GM18526 (cell line): Measurements from ENCODE around the gene LPAR1.

Experiments
- POLR2A ChIP-seq: IDR thresholded peaks from 3 replicates; pipeline ENCODE4 v1.6.1; 2011; ENCODE audit not compliant: insufficient read length; ENCODE audit errors: extremely low read depth

Gene LPAR1, protein sequence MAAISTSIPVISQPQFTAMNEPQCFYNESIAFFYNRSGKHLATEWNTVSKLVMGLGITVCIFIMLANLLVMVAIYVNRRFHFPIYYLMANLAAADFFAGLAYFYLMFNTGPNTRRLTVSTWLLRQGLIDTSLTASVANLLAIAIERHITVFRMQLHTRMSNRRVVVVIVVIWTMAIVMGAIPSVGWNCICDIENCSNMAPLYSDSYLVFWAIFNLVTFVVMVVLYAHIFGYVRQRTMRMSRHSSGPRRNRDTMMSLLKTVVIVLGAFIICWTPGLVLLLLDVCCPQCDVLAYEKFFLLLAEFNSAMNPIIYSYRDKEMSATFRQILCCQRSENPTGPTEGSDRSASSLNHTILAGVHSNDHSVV

GRCh38 chr9:111038331-111039230, at the start of gene LPAR1:
Gene LPAR1, minus strand, starts transcription at chr9:111038470. Its CDS starts 66,353 bp downstream, at chr9:110972117.
- no peak for TF ChIP-seq POLR2A

DNA sequence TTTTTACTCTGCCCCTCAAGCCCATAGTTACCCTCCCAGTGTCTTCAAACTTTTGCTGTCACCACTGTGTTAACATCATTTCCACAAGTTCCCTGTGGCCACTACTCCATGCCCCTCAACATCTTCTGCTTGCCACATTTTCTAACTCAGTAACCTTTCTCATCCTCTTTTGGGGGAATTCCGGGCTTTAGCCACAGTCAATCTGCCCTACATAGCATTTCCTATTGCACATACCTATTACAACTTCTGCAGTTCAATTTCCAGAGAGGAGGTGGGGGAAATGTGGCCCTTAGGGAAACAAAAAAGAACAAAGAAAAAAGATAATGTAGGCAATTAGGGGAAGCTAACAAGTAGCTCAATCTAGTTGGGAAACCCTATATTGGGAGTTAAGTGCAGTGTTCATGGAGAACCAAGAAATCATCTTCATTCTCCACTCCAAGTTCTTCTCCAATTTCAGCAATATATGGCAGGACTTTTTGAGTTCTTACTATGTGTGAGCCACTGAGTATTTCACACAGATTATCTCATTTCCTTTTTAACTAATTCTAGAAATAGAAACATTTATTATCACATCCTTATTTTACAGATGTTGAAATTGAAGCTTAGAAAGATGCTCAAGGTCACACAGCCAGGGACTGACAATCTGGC, 40.2 kb upstream of the LPAR1 start:
- no peak for TF ChIP-seq POLR2A

- TF ChIP-seq POLR2A: no peak
These were observed 38.2 kb upstream of the LPAR1 start for GRCh38 chr9:111076519-111076918.

GRCh38 chr9:111076042-111076441, 37.8 kb upstream of the LPAR1 start:
- no peak for TF ChIP-seq POLR2A

DNA sequence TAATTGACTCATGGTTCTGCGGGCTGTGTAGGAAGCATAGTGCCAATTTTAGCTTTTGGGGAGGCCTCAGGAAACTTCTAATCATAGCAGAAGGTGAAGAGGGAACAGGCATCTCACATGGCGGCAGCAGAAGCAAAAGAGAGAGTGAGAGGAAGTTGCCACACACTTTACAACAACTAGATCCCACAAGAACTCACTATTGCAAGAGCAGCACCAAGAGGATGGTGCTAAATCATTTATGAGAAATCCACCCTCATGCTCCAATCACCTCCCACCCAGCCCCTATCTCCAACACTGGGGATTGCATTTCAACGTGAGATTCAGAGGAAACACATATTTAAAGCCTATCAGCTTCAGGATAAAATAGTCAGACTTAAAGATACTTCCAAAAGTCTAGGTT, 36.1 kb upstream of the LPAR1 start:
- no peak for TF ChIP-seq POLR2A

DNA sequence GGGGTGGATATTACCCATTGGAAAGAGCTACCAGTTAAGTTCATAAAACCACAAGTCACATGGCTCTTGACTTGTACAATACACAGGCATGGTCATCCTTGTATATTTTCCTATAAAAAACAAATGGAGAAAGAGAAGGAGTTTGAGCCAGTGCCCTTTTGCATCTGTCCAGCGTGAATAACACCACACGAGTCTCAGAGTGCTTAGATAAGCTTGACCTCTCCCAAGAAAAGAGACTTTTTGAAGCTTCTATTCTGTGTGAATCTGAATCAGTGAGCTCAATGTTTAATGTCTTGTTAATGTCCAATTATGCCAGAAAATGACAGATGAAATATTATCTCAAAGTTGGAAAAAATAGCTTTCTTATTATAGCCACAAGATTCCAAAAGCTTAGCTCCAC, 30.9 kb upstream of the LPAR1 start:
- TF ChIP-seq POLR2A: no peak

DNA sequence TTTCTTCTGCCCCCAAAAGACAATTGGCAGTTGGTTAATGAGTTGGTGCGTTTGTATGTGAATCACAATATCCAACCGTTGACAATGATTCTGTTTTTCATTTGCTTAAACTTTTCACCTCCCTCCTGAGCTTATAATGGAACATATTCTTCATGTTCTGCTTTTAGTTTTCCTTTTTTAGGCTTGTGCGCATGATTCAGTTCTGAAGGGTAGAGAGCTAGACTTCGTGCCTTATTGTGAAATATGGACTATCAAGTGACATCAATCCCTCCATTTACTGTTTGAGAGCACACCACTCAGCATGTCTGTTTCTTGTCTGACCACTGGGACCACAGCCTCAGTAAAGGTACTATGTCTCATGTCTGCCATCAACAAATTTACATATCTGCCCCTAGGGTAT, 30.5 kb upstream of the LPAR1 start:
- no peak for TF ChIP-seq POLR2A

DNA sequence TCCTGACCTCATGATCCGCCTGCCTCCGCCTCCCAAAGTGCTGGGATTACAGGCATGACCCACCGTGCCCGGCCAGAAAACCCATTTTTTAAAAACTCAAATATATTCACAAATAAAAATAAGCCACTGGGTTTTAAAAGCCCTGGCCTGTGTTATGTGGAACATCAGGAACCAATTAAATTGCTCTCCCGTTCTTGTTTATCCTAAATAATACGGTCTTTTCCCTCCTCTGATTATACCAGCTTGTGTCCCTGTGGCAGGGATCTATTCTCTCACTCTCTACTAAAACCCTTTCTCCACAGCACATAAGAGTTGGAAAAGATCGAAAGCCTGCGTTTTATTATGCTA, 30.1 kb upstream of the LPAR1 start:
- TF ChIP-seq POLR2A: no peak

- no peak for TF ChIP-seq POLR2A
These were observed 28.2 kb upstream of the LPAR1 start for GRCh38 chr9:111066468-111066867.

DNA sequence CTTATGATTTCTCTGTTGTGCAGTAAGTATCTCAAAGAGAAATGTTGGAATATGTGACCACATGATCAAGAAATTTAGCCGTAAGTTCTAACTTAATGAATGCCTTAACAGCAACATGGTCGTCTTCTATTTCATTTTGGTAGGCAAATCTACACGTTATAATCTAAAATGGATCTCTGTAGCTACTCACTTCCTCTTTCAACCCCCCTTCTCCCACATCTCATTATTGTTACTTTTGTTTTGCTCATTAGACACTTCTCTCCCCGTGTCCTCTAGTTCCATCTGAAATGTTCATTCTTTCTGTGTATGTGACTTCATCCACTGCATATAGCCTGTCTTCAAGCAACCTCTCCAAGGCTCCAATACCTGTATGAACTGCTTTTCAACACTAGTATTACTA, 27.1 kb upstream of the LPAR1 start:
- no peak for TF ChIP-seq POLR2A

DNA sequence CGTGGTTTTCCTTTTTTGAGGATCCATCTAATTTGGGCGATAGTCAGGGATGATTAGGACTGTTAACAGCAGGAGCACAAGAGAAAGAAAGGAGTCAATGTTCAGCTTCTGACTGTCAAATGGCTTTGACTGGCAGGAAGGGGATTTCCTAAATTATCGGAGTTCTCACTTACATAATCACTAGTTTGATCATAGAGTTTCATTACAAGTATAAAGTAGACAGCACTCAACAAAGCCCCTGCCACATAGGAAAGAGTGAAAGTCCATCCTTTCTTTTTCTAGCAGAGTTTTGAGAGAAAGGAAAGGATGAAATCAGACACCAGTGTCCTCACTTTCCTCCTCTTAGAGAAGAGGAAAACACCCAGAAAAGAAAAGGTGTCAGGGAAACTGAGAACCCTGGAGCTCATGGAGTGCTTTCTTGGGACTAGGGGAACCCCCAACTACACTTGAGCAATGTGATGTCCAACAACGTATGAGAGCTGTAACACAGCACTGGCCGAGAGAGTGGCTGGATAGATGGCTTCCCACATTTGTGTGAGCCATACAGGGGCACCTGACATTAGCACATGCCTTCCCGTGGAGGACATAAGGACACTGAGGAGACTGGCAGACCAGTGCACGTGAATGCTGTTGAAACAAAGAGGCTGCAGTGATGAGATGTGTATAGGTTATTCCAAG, 26.0 kb upstream of the LPAR1 start:
- TF ChIP-seq POLR2A: no peak

- TF ChIP-seq POLR2A: no peak
These were observed 25.1 kb upstream of the LPAR1 start for GRCh38 chr9:111063332-111063731.

GRCh38 chr9:111058166-111058565, 19.9 kb upstream of the LPAR1 start:
- TF ChIP-seq POLR2A: no peak

DNA sequence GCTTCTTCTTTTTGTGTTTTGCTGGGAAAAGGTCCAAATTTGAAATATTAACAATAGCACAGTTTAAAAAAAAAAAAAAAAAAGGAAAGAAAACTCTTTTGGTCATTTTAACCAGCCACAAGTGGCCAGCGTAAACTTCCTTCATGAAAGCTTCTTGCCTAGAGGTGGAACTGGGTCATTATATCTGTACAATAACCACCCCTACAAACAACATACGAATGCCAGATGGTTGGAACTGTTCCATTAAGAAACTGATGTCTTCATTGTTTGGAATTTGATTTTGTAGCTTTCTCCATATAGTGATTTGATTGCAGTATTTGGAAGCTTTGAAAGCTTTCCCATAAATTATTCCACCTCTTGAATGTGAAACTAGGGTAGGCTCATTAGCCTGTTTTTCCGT, 18.3 kb upstream of the LPAR1 start:
- TF ChIP-seq POLR2A: no peak

- TF ChIP-seq POLR2A: no peak
These were observed 14.5 kb upstream of the LPAR1 start for GRCh38 chr9:111052791-111053190.
